Mucosa of descending colon (tissue), 3 donors: Measurements from ENCODE around the gene GPR158. TPM values are rescaled to one million over a fixed set of nuclear protein-coding genes. Genes with fewer than 3 reads are reported as not detected.

ENCODE experiments used
- ATAC-seq: fragments of 200-7000 bp; cut with Tn5 transposase; one replicate; pipeline ENCODE4 v1.9.1; 2020; ENCODE audit warnings: mild to moderate bottlenecking, moderate library complexity
- DNase-seq, 3 donors: peaks; one replicate each; pipeline ENCODE4 v3.0.0-alpha.2; 2020
- H3K36me3 ChIP-seq: fragments of 200-600 bp; one replicate; pipeline ENCODE4 v1.8.0; 2021; ENCODE audit warnings: low read depth, mild to moderate bottlenecking
- H3K4me1 ChIP-seq: fragments of 200-600 bp; one replicate; pipeline ENCODE4 v1.8.0; 2021; ENCODE audit warnings: low read depth, mild to moderate bottlenecking
- H3K4me3 ChIP-seq: fragments of 200-600 bp; one replicate; pipeline ENCODE4 v1.8.0; 2021; ENCODE audit warnings: mild to moderate bottlenecking
- H3K9me3 ChIP-seq: fragments of 200-600 bp; one replicate; pipeline ENCODE4 v1.8.0; 2021; ENCODE audit warnings: mild to moderate bottlenecking
- CTCF ChIP-seq: fragments of 200-600 bp; IDR thresholded peaks from one replicate; pipeline ENCODE4 v1.8.0; 2022; ENCODE audit warnings: antibody characterized with exemption, mild to moderate bottlenecking
- intact Hi-C, 2 donors: fragments of 100-400 bp; cut with DNase I in 1 of 2; cut with micrococcal nuclease in 1 of 2; formaldehyde crosslinking; loops; one replicate each; pipeline versions ENCODE4 v1.11.0 to v1.11.1; 2022; cut with DNase I, micrococcal nuclease
- total RNA-seq, 3 donors: library from RNA; stranded (reverse); fragmentation: NEBNext Ultra II Directional in 2 of 3; extraction: Animal tissue kit (Norgen Biotek cat#: 25700) in 2 of 3; gene quantifications; one replicate each; pipeline versions ENCODE4 v1.2.1 to v1.2.4, GENCODE V29; 2021 to 2023
- donor health status: DM: no; HTN: no; CAD: no; lungs with moderate emphysema.
- donor health status: DM: no; HTN: no; CAD: no.
- donor health status: DM: no; HTN: yes; CAD: no.

Gene GPR158
- total RNA-seq, 3 donors from 2014 or later = 0.20 to 0.51 (median 0.24) TPM

- no peak for ATAC-seq
Observed at GRCh38 chr10:25178411-25178810, 3.6 kb downstream of the GPR158 start.

GRCh38 chr10:25180801-25181200 lies 6.0 kb downstream of the GPR158 start:
- no peaks in the 10 kb centered on the region for H3K9me3 ChIP-seq
- H3K4me1 ChIP-seq = peaks cover 3% of the 10 kb centered on the region
- no peak for TF ChIP-seq CTCF
- intact Hi-C loops = no loop called here
- H3K36me3 ChIP-seq = no peaks in the 10 kb centered on the region
- DNase-seq (no peak), ATAC-seq (no peak)
- no peak overlapping the region for H3K4me3 ChIP-seq

More at GRCh38 chr10:25178411-25178810, 3.6 kb downstream of the GPR158 start:
- Histone ChIP-seq H3K9me3 (no peaks in the 10 kb centered on the region), H3K4me1 (peaks cover 13% of the 10 kb centered on the region), H3K36me3 (no peaks in the 10 kb centered on the region), H3K4me3 (no peak overlapping the region)
- intact Hi-C loops = no loop called here
- DNase-seq = no peak
- no peak for TF ChIP-seq CTCF

- ATAC-seq (no peak), DNase-seq (no peak)
- no peak for TF ChIP-seq CTCF
- no peak overlapping the region for H3K4me3 ChIP-seq
- intact Hi-C loops = no loop called here
- no peaks in the 10 kb centered on the region for H3K9me3 ChIP-seq
- no peaks in the 10 kb centered on the region for H3K4me1 ChIP-seq
- no peaks in the 10 kb centered on the region for H3K36me3 ChIP-seq
Observed at GRCh38 chr10:25182636-25183035, 7.8 kb downstream of the GPR158 start.

GRCh38 chr10:25191162-25191895 lies 16.5 kb downstream of the GPR158 start:
- intact Hi-C loops = no loop called here
- no peak for ATAC-seq

GRCh38 chr10:25198151-25198550 lies 23.4 kb downstream of the GPR158 start:
- ATAC-seq (no peak), DNase-seq (no peak)
- no peak for TF ChIP-seq CTCF
- intact Hi-C loops = no loop called here
- H3K4me3 ChIP-seq = no peak overlapping the region
- H3K36me3 ChIP-seq = no peaks in the 10 kb centered on the region
- no peaks in the 10 kb centered on the region for H3K4me1 ChIP-seq
- H3K9me3 ChIP-seq = no peaks in the 10 kb centered on the region

More at GRCh38 chr10:25191162-25191895, 16.5 kb downstream of the GPR158 start:
- TF ChIP-seq CTCF = no peak
- Histone ChIP-seq H3K36me3 (no peaks in the 10 kb centered on the region), H3K4me3 (no peak overlapping the region), H3K9me3 (no peaks in the 10 kb centered on the region), H3K4me1 (no peaks in the 10 kb centered on the region)
- DNase-seq = no peak
